ENCODE results near the gene TNFRSF6B.

TNFRSF6B gene

DNA sequence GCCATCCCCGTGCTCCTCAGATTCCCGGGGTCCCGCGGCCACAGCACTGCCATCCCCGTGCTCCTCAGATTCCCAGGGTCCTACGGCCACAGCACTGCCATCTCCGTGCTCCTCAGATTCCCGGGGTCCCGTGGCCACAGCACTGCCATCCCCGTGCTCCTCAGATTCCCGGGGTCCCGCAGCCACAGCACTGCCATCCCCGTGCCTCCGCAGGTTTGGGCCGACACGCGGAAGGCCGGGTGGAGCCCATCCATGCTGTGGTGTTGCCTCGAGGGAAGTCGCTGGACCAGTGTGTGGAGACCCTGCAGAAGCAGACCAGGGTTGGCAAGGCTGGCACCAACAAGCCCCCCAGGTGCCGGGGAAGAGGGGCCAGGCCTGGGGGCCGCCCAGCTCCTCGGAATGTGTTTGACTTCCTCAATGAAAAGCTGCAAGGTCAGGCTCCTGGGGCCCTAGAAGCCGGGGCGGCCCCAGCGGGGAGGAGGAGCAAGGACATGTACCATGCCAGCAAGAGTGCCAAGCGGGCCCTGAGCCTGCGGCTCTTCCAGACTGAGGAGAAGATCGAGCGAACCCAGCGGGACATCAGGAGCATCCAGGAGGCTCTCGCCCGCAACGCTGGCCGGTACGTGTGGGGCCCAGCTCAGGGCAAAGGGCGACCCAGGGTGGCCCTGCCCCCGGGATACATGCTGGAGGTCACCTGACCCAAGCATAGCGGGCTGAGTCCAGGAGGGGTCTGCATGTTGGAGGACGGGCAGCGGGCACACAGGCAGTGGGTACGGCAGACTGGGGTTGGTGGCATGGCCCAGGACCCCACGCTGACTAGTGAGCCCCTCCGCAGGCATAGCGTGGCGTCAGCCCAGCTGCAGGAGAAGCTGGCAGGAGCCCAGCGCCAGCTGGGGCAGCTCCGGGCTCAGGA is 38.8 kb downstream of the TNFRSF6B start:
- DNase-seq (ENCODE audit: low read depth in 2 of 2, low spot score in 1 of 2): no peak

GRCh38 chr20:63735859-63736718 is 39.6 kb downstream of the TNFRSF6B start, which contains the start of gene LIME1:
Gene LIME1, plus strand, starts transcription at chr20:63736664. Its CDS starts 886 bp downstream, at chr20:63737550.
- DNase-seq (ENCODE audit: low read depth in 2 of 2, low spot score in 1 of 2): peak in 1 of 2 donors; percentile 61

GRCh38 chr20:63736893-63737694 is 40.6 kb downstream of the TNFRSF6B start:
- no peak for DNase-seq (ENCODE audit: low read depth in 2 of 2, low spot score in 1 of 2)

DNA sequence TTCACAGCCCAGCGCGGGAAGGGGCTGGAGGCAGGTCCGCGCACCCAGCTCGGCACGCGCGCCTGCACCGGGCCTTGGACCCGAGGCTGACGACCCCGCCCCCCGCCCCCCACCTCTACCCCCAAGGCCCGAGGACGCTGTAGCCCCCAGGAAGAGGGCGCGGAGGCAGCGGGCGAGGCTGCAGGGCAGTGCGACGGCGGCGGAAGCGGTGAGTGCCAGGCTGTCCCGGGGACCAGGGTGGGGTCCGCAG is 41.2 kb downstream of the TNFRSF6B start:
- DNase-seq (ENCODE audit: low read depth in 2 of 2, low spot score in 1 of 2): no peak

GRCh38 chr20:63737945-63738686 is 41.7 kb downstream of the TNFRSF6B start:
- DNase-seq (ENCODE audit: low read depth in 2 of 2, low spot score in 1 of 2): no peak

DNA sequence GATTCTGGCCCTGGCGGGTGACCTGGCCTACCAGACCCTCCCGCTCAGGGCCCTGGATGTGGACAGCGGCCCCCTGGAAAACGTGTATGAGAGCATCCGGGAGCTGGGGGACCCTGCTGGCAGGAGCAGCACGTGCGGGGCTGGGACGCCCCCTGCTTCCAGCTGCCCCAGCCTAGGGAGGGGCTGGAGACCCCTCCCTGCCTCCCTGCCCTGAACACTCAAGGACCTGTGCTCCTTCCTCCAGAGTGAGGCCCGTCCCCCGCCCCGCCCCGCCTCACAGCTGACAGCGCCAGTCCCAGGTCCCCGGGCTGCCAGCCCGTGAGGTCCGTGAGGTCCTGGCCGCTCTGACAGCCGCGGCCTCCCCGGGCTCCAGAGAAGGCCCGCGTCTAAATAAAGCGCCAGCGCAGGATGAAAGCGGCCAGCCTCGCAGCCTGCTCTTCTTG is 42.3 kb downstream of the TNFRSF6B start:
- DNase-seq (ENCODE audit: low read depth in 2 of 2, low spot score in 1 of 2): no peak

DNA sequence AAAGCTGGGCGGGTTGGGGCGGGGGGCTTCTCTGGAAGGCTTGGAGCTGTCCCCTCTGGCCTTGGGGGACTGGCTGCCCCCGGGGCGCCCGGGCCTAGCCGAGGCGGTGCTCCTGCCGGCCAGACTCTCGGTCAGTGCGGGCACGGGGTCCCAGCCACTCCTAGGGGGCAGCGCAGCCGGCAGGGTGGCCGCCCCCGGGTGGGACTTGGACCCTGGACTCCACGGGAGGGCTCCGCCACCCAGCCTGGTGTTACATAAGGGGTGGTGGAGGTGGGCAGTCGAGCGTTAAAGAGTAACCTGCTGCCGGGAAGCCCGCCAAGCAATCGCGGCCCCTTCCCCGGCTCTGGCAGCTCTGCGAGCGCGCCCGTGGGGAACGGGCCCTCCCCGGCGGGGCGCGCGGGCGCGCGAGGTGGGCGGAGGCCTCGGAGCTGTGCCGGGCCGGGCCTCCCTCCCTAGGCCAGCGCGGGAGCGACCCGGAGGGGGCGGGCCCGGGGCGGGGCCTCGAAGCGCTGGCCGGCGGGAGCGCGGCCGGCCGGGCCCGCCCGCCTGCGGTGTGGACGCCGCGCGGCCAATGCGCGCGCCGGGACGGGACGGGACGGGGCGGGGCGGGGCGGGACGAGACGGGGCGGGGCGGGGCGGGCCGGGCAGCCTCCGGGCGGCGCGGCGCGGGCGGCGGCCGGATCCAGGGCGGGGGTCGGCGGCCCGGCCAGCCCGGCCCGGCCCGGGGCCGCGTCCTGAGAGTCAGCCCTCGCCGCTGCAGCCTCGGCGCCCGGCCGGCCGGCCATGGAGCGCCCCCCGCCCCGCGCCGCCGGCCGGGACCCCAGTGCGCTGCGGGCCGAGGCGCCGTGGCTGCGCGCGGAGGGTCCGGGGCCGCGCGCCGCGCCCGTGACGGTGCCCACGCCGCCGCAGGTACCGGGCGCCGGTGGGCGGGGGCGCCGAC is 42.9 kb downstream of the TNFRSF6B start, which contains the start of gene SLC2A4RG:
Gene SLC2A4RG (plus strand): TSS at position 647 of the 940 bp plus-strand sequence. CDS start 137 bp downstream, at position 784.
- no peak for DNase-seq (ENCODE audit: low read depth in 2 of 2, low spot score in 1 of 2)

- DNase-seq (ENCODE audit: low read depth in 2 of 2, low spot score in 1 of 2): no peak
These were observed 43.7 kb downstream of the TNFRSF6B start for GRCh38 chr20:63740070-63740626.

GRCh38 chr20:63740627-63741353 is 44.3 kb downstream of the TNFRSF6B start:
- no peak for DNase-seq (ENCODE audit: low read depth in 2 of 2, low spot score in 1 of 2)

- no peak for DNase-seq (ENCODE audit: low read depth in 2 of 2, low spot score in 1 of 2)
These were observed 44.9 kb downstream of the TNFRSF6B start for GRCh38 chr20:63741354-63741675.

DNA sequence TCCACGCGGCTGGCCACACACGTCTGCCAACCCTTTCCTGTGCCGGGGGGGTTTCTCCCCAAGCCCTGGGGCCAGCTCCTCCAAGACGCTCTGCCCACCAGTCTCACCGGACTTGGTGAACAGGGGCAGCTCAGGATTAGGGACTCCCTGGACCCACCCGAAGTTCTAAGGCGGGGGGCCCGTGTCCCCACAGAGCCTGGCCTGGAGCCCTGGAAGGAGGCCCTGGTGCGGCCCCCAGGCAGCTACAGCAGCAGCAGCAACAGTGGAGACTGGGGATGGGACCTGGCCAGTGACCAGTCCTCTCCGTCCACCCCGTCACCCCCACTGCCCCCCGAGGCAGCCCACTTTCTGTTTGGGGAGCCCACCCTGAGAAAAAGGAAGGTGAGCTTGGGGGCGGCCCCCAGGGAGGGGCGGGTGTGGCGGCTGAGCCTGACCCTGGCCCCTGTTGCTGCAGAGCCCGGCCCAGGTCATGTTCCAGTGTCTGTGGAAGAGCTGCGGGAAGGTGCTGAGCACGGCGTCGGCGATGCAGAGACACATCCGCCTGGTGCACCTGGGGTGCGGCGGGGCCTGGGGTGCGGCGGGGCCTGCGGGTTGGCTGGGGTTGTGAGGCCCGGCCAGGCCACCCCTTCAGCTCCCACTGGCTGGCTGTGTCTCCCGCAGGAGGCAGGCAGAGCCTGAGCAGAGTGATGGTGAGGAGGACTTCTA is 45.4 kb downstream of the TNFRSF6B start:
- DNase-seq (ENCODE audit: low read depth in 2 of 2, low spot score in 1 of 2): no peak

DNA sequence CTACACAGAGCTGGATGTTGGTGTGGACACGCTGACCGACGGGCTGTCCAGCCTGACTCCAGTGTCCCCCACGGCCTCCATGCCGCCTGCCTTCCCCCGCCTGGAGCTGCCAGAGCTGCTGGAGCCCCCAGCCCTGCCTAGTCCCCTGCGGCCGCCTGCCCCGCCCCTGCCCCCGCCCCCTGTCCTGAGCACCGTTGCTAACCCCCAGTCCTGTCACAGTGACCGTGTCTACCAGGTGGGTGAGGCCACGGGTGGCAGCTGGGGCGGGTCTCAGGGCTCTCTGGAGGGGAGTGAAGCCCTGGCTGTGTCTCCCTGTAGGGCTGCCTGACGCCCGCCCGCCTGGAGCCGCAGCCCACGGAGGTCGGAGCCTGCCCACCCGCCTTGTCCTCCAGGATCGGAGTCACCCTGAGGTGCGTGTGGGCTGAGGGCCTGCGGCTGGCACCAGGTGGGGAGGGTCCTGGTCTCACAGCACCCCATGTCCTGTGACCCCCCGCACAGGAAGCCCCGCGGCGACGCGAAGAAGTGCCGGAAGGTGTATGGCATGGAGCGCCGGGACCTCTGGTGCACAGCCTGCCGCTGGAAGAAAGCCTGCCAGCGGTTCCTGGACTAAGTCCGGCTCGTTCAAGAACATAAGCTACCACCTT is 46.1 kb downstream of the TNFRSF6B start:
- no peak for DNase-seq (ENCODE audit: low read depth in 2 of 2, low spot score in 1 of 2)

DNA sequence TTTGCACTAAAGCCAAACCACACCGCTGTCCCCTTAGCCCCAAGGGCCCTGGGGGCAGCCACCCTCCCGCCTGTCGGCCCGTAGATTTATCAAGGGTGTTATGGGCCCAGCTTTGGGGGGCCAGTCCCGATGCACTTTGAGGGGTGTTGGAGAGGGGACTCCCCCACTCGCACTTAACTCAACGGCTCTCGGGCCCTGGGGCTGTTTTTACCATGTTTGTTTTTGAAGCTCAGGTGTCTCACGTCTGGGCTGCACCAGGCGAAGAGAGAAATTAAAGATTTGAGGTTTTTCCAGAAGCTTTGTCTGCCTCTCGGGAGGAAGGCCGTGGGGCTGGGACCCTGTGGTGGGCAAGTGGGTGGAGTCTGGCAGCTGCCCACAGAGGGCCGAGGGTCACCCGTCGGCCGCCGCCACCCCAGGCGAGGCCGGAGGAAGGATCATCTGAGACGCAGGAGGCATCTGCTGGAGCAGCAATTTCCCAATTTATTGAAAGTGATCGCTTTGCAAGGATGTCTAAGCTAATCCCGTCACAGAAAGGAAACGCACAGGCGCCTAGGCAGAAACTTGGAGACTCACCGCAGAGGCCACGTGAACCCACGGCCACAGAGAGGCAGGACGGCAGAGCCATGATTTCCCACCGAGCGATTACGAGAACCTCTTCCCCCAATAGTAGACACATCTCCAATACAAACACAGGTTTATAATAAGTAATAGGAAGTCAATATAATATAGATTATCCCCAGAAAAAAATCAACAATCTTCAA is 46.9 kb downstream of the TNFRSF6B start:
- DNase-seq (ENCODE audit: low read depth in 2 of 2, low spot score in 1 of 2): no peak

- no peak for DNase-seq (ENCODE audit: low read depth in 2 of 2, low spot score in 1 of 2)
These were observed 47.7 kb downstream of the TNFRSF6B start for GRCh38 chr20:63744158-63744557.

DNA sequence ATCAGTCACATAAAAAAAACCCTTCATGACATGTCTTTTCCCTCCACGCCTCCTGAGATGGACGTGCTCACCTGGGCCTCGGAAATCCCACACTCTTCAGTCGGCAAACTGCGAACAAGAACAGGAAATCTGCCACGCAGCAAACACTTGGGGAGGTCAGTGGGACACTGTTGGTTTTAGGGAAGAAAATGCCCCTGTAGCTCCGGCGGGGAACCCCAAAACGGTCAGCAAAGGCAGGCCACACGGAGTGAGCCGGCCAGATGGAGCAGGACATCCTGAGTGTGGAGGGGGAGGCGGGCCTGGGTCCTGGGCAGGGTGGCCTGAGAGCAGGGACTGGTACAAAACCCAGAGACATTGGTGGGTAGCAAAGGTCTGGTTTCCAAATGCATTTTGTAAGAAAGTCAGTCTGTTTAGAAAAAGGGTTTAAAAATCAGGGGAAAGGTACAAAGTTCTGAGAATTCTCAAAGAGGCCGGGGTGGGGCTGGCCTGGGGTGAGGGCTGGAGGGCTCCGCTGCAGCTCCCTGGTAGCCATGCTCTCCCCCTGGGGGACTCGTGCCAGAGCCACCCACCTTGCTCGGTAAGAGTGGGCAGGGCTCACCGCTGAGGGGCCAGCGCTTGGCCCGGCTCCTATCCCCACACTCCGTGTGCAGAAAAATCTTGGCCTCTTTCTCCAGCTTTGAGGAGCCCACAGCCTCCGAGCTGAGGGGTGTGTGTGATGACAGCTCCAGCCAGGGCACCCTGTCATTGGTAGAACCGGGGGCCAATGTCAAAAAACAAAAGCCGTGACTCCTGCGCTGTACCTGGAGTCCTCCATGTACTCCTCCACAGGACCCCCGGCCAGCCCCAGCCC is 48.3 kb downstream of the TNFRSF6B start:
- DNase-seq (ENCODE audit: low read depth in 2 of 2, low spot score in 1 of 2): no peak

DNA sequence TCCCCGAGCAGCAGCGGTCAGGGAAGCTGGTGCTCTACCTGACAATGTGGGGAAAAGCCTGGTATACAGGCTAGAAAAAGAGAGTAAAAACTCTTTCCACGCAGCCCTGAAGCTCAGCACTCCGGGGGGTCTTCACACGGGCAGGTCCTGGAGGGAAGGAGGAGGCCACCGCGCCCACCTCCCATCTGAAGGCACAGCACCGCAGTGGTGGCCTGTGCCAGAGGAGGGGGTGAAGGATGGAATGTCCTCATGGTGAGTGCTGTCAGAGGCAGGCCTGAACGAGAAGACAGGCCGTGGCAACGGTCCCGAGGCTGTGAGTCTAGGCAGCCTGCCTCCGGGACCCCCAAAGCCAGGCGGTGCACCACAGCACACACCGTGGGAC is 49.0 kb downstream of the TNFRSF6B start:
- DNase-seq (ENCODE audit: low read depth in 2 of 2, low spot score in 1 of 2): no peak

Measured in stimulated activated CD8-positive, alpha-beta memory T cell treated with anti-CD3 and anti-CD28 coated beads, Interleukin-4, amount 100 ng/mL, for 4 hours (primary cell).